Neural cell (in vitro differentiated cells): ENCODE data around the gene DYNLL1.
"Not testable (repeated sequence)": the region's sequence is repeated elsewhere in the genome, so short reads cannot be mapped to it uniquely, and the experiment has no call there.

Experiments used
- EP300 ChIP-seq: fragments of 450-650 bp; conservative IDR thresholded peaks from 2 replicates; pipeline ENCODE4 v1.6.1; 2014; ENCODE audit warnings: antibody characterized with exemption, mild to moderate bottlenecking, moderate library complexity; ENCODE audit not compliant: poor library complexity, severe bottlenecking
- POLR2AphosphoS5 ChIP-seq: IDR thresholded peaks from 2 replicates; pipeline ENCODE4 v1.6.1; 2012
- TAF1 ChIP-seq: IDR thresholded peaks from 2 replicates; pipeline ENCODE4 v1.6.1; 2012; ENCODE audit warnings: low read depth
- TF ChIP-seq, protein P1 (sequence below): fragments of 450-650 bp; IDR thresholded peaks from 2 replicates; pipeline ENCODE4 v1.5.1; 2014; ENCODE audit warnings: antibody characterized with exemption, mild to moderate bottlenecking, moderate library complexity; ENCODE audit not compliant: poor library complexity, severe bottlenecking

DNA sequence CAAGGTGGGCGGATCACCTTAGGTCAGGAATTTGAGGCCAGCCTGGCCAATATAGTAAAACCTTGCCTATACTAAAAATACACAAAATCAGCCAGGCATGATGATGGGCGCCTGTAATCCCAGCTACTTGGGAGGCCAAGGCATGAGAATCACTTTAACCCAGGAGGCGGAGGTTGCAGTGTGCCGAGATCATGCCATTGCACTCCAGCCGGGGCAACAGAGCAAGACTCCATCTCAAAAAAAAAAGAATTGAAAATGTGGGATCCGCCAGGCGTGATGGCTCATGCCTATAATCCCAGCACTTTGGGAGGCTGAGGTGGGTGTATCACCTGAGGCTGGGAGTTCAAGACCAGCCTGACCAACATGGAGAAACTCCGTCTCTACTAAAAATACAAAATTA, 23.4 kb downstream of the DYNLL1 start:
- TF ChIP-seq, protein P1, sequence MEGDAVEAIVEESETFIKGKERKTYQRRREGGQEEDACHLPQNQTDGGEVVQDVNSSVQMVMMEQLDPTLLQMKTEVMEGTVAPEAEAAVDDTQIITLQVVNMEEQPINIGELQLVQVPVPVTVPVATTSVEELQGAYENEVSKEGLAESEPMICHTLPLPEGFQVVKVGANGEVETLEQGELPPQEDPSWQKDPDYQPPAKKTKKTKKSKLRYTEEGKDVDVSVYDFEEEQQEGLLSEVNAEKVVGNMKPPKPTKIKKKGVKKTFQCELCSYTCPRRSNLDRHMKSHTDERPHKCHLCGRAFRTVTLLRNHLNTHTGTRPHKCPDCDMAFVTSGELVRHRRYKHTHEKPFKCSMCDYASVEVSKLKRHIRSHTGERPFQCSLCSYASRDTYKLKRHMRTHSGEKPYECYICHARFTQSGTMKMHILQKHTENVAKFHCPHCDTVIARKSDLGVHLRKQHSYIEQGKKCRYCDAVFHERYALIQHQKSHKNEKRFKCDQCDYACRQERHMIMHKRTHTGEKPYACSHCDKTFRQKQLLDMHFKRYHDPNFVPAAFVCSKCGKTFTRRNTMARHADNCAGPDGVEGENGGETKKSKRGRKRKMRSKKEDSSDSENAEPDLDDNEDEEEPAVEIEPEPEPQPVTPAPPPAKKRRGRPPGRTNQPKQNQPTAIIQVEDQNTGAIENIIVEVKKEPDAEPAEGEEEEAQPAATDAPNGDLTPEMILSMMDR: not testable (repeated sequence)
- not testable (repeated sequence) for TF ChIP-seq POLR2AphosphoS5, EP300, TAF1
